HG03045 (cell line): Measurements from ENCODE around the gene MGP.

Experiments
- ATAC-seq: cut with Tn5 transposase; IDR thresholded peaks from one replicate; pipeline ENCODE4 v1.9.1; 2021; ENCODE audit warnings: mild to moderate bottlenecking, moderate library complexity; ENCODE audit not compliant: unreplicated experiment

The MGP gene

GRCh38 chr12:14885718-14886221 lies at the start of gene MGP:
Gene MGP, minus strand, starts transcription at chr12:14885854. Its CDS starts 63 bp downstream, at chr12:14885791.
- no peak for ATAC-seq

- no peak for ATAC-seq
Observed at GRCh38 chr12:14935031-14935430, 49.4 kb upstream of the MGP start.

GRCh38 chr12:14934511-14934910 lies 48.9 kb upstream of the MGP start:
- ATAC-seq = no peak

GRCh38 chr12:14931791-14932560 lies 46.3 kb upstream of the MGP start:
- ATAC-seq = no peak

GRCh38 chr12:14931359-14931758 lies 45.7 kb upstream of the MGP start:
- no peak for ATAC-seq

- no peak for ATAC-seq
Observed at GRCh38 chr12:14930299-14930698, 44.6 kb upstream of the MGP start.

- ATAC-seq = no peak
Observed at GRCh38 chr12:14928931-14929330, 43.3 kb upstream of the MGP start.

- ATAC-seq = no peak
Observed at GRCh38 chr12:14927267-14927666, 41.6 kb upstream of the MGP start.

GRCh38 chr12:14924541-14924940 lies 38.9 kb upstream of the MGP start:
- no peak for ATAC-seq

- no peak for ATAC-seq
Observed at GRCh38 chr12:14923944-14924343, 38.3 kb upstream of the MGP start.

GRCh38 chr12:14921218-14921617 lies 35.6 kb upstream of the MGP start:
- no peak for ATAC-seq

GRCh38 chr12:14920475-14921126 lies 34.9 kb upstream of the MGP start:
- ATAC-seq = no peak

- no peak for ATAC-seq
Observed at GRCh38 chr12:14919455-14919854, 33.8 kb upstream of the MGP start.

- ATAC-seq = no peak
Observed at GRCh38 chr12:14915736-14916135, 30.1 kb upstream of the MGP start.

- no peak for ATAC-seq
Observed at GRCh38 chr12:14913381-14913781, 27.7 kb upstream of the MGP start.

GRCh38 chr12:14911131-14911530 lies 25.5 kb upstream of the MGP start:
- ATAC-seq = no peak

GRCh38 chr12:14910090-14910915 lies 24.6 kb upstream of the MGP start:
- no peak for ATAC-seq

GRCh38 chr12:14907953-14908352 lies 22.3 kb upstream of the MGP start:
- ATAC-seq = no peak

- no peak for ATAC-seq
Observed at GRCh38 chr12:14906114-14906513, 20.5 kb upstream of the MGP start.

- ATAC-seq = no peak
Observed at GRCh38 chr12:14905269-14906004, 19.8 kb upstream of the MGP start.

GRCh38 chr12:14904854-14905253 lies 19.2 kb upstream of the MGP start:
- no peak for ATAC-seq
